IPS-20b (cell line): Measurements from ENCODE around the gene ASTN1.
"Not testable (repeated sequence)": the region's sequence is repeated elsewhere in the genome, so short reads cannot be mapped to it uniquely, and the experiment has no call there.

Experiments used
- H3K27ac ChIP-seq: one replicate; pipeline ENCODE4 v1.5.1; 2013; ENCODE audit warnings: low read length
- H3K27me3 ChIP-seq: 2 replicates; pipeline ENCODE4 v1.6.1; 2013; ENCODE audit warnings: mild to moderate bottlenecking, low read length, inconsistent platforms; ENCODE audit not compliant: insufficient read depth
- H3K36me3 ChIP-seq: 2 replicates; pipeline ENCODE4 v1.6.1; 2013; ENCODE audit warnings: low read depth, mild to moderate bottlenecking, inconsistent platforms, low read length, moderate library complexity; ENCODE audit not compliant: insufficient read depth
- H3K4me1 ChIP-seq: 2 replicates; pipeline ENCODE4 v1.6.1; 2013; ENCODE audit warnings: mild to moderate bottlenecking, control low read depth, inconsistent platforms, low read length, moderate library complexity; ENCODE audit not compliant: insufficient read depth
- H3K4me3 ChIP-seq: 2 replicates; pipeline ENCODE4 v1.5.1; 2013; ENCODE audit warnings: mild to moderate bottlenecking, low read length, inconsistent platforms
- H3K9ac ChIP-seq: 2 replicates; pipeline ENCODE4 v1.6.1; 2013; ENCODE audit warnings: low read depth, mild to moderate bottlenecking, inconsistent platforms, low read length, moderate library complexity
- H3K9me3 ChIP-seq: 2 replicates; pipeline ENCODE4 v1.6.1; 2013; ENCODE audit warnings: mild to moderate bottlenecking, low read depth, low read length, inconsistent platforms; ENCODE audit not compliant: insufficient read depth

The ASTN1 gene

GRCh38 chr1:177091040-177091439 is 73.5 kb downstream of the ASTN1 start:
- H3K9ac ChIP-seq: no peak overlapping the region
- no peaks in the 10 kb centered on the region for H3K27me3 ChIP-seq
- no peaks in the 10 kb centered on the region for H3K36me3 ChIP-seq
- H3K4me3 ChIP-seq: no peak overlapping the region
- H3K27ac ChIP-seq: no peak overlapping the region
- H3K9me3 ChIP-seq: no peaks in the 10 kb centered on the region
- peaks cover 5% of the 10 kb centered on the region; the same call in 1 of the 2 replicates for H3K4me1 ChIP-seq

DNA sequence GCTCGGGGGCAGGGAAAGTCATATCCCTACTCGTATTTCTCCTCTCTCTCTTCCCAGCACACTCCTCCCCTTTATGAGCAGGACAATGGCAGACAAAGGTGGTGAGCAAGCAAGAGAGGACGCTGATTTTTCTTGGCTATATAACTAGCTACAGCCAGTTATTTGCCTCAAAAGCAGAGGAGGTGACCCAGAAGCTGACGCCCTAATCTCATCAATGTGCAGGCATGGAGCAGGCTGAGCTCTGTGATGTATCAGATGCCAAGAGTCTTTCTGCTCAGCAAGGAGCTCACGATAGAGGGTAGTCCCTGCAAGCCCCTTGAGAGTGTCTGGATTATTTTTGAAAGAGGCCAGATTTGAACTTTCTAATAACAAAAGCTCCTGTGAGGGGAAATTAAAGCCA is 75.5 kb downstream of the ASTN1 start:
- Histone ChIP-seq H3K36me3 (no peaks in the 10 kb centered on the region), H3K4me3 (no peak overlapping the region), H3K9me3 (no peaks in the 10 kb centered on the region)

DNA sequence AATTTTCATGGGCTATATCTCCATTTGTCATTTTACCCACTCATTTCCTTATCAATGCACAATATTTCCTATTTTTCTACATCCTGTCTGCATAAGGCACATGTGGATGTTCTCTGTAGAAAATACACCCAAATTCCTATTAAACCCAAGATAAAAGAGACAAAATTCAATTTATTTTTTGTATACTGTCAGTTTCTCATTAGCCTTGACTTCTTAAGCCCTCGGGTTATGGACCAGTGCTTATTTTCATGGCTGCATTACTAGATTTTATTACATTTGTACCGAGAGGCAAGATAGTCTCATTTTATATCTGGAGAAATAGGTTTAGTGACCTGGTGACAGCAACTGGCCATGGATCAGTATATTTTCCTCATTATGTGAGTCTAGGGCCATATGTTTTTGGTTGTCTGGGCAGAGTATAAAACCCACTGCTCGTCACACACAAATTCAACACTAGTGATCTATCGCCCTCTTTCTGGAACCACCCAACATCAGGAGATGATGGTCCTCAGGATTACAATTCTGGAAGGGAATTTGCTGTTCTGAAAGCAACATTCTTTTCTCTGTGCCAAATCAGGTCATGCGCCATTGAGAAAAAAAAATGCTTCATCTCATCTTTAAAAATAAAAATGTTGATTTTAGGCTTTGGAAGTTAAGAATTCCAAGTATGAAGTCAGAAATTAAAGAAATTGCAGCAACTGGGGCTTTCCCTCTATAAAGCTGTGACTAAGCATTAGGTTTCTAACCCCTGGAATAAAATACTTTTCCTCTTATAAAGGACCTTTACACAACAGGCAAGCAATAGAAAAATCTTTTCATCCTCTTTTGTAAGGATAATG is 81.4 kb downstream of the ASTN1 start:
- Histone ChIP-seq H3K9me3 (no peaks in the 10 kb centered on the region), H3K36me3 (no peaks in the 10 kb centered on the region), H3K4me1 (no peaks in the 10 kb centered on the region), H3K27me3 (no peaks in the 10 kb centered on the region), H3K4me3 (no peak overlapping the region), H3K9ac (no peak overlapping the region), H3K27ac (no peak overlapping the region)

More for the DNA sequence above, 75.5 kb downstream of the ASTN1 start:
- Histone ChIP-seq H3K4me1 (peaks cover 5% of the 10 kb centered on the region; the same call in 1 of the 2 replicates), H3K9ac (no peak overlapping the region), H3K27me3 (no peaks in the 10 kb centered on the region), H3K27ac (no peak overlapping the region)

DNA sequence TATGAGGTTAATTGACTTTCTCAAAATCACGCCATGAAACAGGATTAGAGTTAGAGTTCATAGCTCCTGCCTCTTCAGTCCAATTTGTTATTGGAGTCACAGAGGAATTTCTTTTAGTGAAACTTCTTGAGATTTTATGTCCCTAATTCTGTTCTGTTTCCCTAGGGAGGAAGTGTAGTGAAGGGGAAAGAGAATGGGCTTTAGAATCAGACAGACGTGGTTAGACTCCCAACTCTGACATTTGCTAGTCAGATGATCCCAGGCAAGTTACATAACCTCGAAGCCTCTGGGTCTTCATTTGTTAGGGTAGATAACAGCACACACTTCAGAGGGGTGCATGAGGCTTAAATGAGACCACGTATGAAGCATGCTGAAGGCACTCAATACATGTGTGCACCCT is 83.9 kb downstream of the ASTN1 start:
- H3K4me1 ChIP-seq: no peaks in the 10 kb centered on the region
- no peaks in the 10 kb centered on the region for H3K9me3 ChIP-seq
- H3K36me3 ChIP-seq: no peaks in the 10 kb centered on the region
- no peak overlapping the region for H3K27ac ChIP-seq
- no peaks in the 10 kb centered on the region for H3K27me3 ChIP-seq
- H3K9ac ChIP-seq: no peak overlapping the region
- H3K4me3 ChIP-seq: no peak overlapping the region

- Histone ChIP-seq H3K27me3 (no peaks in the 10 kb centered on the region), H3K36me3 (no peaks in the 10 kb centered on the region), H3K4me1 (no peaks in the 10 kb centered on the region), H3K4me3 (no peak overlapping the region), H3K9ac (no peak overlapping the region), H3K9me3 (no peaks in the 10 kb centered on the region), H3K27ac (no peak overlapping the region)
Measured at GRCh38 chr1:177077734-177078499, 86.6 kb downstream of the ASTN1 start.

DNA sequence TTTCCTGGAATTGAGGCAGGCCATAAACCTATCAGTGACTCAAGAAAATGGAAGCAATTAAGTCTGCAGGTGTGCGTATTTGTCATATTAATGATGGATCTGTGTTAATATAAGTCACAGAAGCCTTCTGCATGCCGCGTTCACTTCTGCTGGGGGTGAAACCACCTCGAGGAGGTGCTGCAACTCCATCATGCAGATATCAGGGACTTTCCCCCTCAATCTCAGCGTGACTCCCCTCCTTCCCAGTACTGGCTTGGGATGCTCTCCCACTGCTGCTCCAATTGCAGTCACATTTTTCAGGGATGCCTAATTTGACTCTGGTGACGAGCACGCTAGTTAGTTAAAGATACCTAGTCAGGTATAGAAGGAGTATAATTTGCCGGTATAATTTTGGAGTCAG is 87.5 kb downstream of the ASTN1 start:
- Histone ChIP-seq H3K36me3 (no peaks in the 10 kb centered on the region), H3K4me3 (no peak overlapping the region), H3K27me3 (no peaks in the 10 kb centered on the region), H3K4me1 (no peaks in the 10 kb centered on the region), H3K9ac (no peak overlapping the region), H3K27ac (no peak overlapping the region), H3K9me3 (no peaks in the 10 kb centered on the region)

DNA sequence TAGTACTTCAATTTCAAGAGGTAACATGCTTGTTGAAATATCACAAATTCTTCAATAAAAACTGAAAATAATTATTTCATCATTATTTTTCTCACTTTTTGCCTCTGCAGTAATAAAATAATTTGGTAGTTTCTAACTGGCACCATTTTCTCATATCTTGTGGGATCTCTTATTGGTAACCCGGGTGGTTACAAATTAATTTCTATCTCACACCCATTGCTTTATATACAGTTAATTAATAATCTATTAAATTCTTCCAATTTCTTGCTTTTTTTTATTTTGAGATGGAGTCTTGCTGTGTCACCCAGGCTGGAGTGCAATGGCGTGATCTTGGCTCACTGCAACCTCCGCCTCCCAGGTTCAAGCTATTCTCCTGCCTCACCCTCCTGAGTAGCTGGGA is 89.7 kb downstream of the ASTN1 start:
- not testable (repeated sequence) for H3K9me3 ChIP-seq, H3K27ac ChIP-seq, H3K9ac ChIP-seq, H3K36me3 ChIP-seq, H3K27me3 ChIP-seq, H3K4me3 ChIP-seq, H3K4me1 ChIP-seq

GRCh38 chr1:177069490-177069889 is 95.0 kb downstream of the ASTN1 start:
- no peaks in the 10 kb centered on the region for H3K9me3 ChIP-seq
- H3K27me3 ChIP-seq: peaks cover 18% of the 10 kb centered on the region; the same call in 1 of the 2 replicates
- no peaks in the 10 kb centered on the region for H3K36me3 ChIP-seq
- H3K9ac ChIP-seq: no peak overlapping the region
- peaks cover 17% of the 10 kb centered on the region; the same call in 1 of the 2 replicates for H3K4me1 ChIP-seq
- H3K27ac ChIP-seq: no peak overlapping the region
- H3K4me3 ChIP-seq: no peak overlapping the region

GRCh38 chr1:177067752-177068410 is 96.6 kb downstream of the ASTN1 start:
- Histone ChIP-seq H3K27ac (no peak overlapping the region), H3K36me3 (no peaks in the 10 kb centered on the region), H3K9ac (no peak overlapping the region), H3K4me3 (no peak overlapping the region), H3K4me1 (peaks cover 17% of the 10 kb centered on the region; the same call in 1 of the 2 replicates), H3K9me3 (no peaks in the 10 kb centered on the region), H3K27me3 (peaks cover 35% of the 10 kb centered on the region; the same call in 1 of the 2 replicates)

- no peak overlapping the region for H3K27ac ChIP-seq
- H3K4me1 ChIP-seq: peaks cover 17% of the 10 kb centered on the region; the same call in 1 of the 2 replicates
- no peaks in the 10 kb centered on the region for H3K36me3 ChIP-seq
- H3K27me3 ChIP-seq: peaks cover 36% of the 10 kb centered on the region; the same call in 1 of the 2 replicates
- no peak overlapping the region for H3K9ac ChIP-seq
- no peaks in the 10 kb centered on the region for H3K9me3 ChIP-seq
- H3K4me3 ChIP-seq: no peak overlapping the region
Measured at GRCh38 chr1:177065430-177065829, 99.1 kb downstream of the ASTN1 start.

DNA sequence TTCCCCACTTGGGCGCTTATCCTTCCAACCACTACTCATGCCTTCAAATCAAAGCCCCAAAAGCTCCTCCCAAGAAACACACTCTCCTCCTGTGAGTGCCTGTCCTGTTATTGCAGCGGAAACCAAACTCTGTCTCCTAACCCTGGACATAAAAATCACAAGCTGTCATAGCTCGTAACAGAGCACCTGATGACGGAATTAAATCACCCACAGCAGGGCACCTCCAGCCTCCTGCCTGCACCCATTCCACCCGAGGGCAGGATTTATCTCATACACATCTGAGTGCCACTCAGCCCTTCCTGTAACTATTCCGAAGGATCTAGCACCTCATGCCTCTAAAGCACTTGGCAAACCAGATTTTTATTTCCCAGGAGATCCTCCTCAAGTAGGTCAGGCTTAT is 100.9 kb downstream of the ASTN1 start:
- Histone ChIP-seq H3K9me3 (no peaks in the 10 kb centered on the region), H3K36me3 (no peaks in the 10 kb centered on the region), H3K4me3 (no peak overlapping the region), H3K9ac (no peak overlapping the region), H3K4me1 (peaks cover 17% of the 10 kb centered on the region; the same call in 1 of the 2 replicates), H3K27me3 (peaks cover 36% of the 10 kb centered on the region; the same call in 1 of the 2 replicates), H3K27ac (no peak overlapping the region)
